ENCODE data around the gene GJA3. TPM values are rescaled to one million over a fixed set of nuclear protein-coding genes. Genes with fewer than 3 reads are reported as not detected.

Gene GJA3
- total RNA-seq, 4 donors from 2014 or later, result 0.11 to 0.54 (median 0.41) TPM

GRCh38 chr13:20131057-20131832, 29.6 kb downstream of the GJA3 start:
- no peak overlapping the region for H3K4me3 ChIP-seq (replicated peaks in 1 of 3)
- H3K9me3 ChIP-seq, result no peaks in the 10 kb centered on the region
- H3K27ac ChIP-seq, result peak overlapping the region in 2 of 3 donors; percentile 27 to 28
- intact Hi-C loops (cut with DNase I), result no loop called here
- no peaks in the 10 kb centered on the region for H3K27me3 ChIP-seq
- WGBS, 2 donors, result 37 to 38% methylated on average over 11 of the region's 11 CpGs
- DNase-seq, result peak; percentile 66 to 68
- H3K4me1 ChIP-seq, result peaks cover 3 to 16% of the 10 kb centered on the region in 2 donors
- TF ChIP-seq CTCF (IDR thresholded peaks at IDR 0.05) (no peak), POLR2A (IDR thresholded peaks at IDR 0.05) (no peak)
- no peaks in the 10 kb centered on the region for H3K36me3 ChIP-seq

GRCh38 chr13:20130652-20131051, 30.2 kb downstream of the GJA3 start:
- 95 to 98% methylated on average over 2 of the region's 2 CpGs for WGBS, 2 donors
- Histone ChIP-seq H3K36me3 (no peaks in the 10 kb centered on the region), H3K9me3 (no peaks in the 10 kb centered on the region), H3K4me3 (replicated peaks in 1 of 3) (no peak overlapping the region), H3K4me1 (peaks cover 3 to 16% of the 10 kb centered on the region in 2 donors), H3K27ac (peak overlapping the region in 1 of 3 donors; percentile 27), H3K27me3 (no peaks in the 10 kb centered on the region)
- DNase-seq, result no peak
- intact Hi-C loops (cut with DNase I), result no loop called here
- TF ChIP-seq CTCF (IDR thresholded peaks at IDR 0.05) (no peak), POLR2A (IDR thresholded peaks at IDR 0.05) (no peak)

GRCh38 chr13:20130012-20130411, 30.8 kb downstream of the GJA3 start:
- no peaks in the 10 kb centered on the region for H3K9me3 ChIP-seq
- H3K27me3 ChIP-seq, result no peaks in the 10 kb centered on the region
- intact Hi-C loops (cut with DNase I), result no loop called here
- TF ChIP-seq CTCF (IDR thresholded peaks at IDR 0.05) (no peak), POLR2A (IDR thresholded peaks at IDR 0.05) (no peak)
- H3K36me3 ChIP-seq, result no peaks in the 10 kb centered on the region
- peaks cover 3 to 16% of the 10 kb centered on the region in 2 donors for H3K4me1 ChIP-seq
- no peak for DNase-seq
- H3K4me3 ChIP-seq (replicated peaks in 1 of 3), result no peak overlapping the region
- H3K27ac ChIP-seq, result no peak overlapping the region
- 88 to 91% methylated on average over 2 of the region's 2 CpGs for WGBS, 2 donors

GRCh38 chr13:20129076-20129475, 31.8 kb downstream of the GJA3 start:
- DNase-seq, result no peak
- TF ChIP-seq POLR2A (IDR thresholded peaks at IDR 0.05), result no peak
- Histone ChIP-seq H3K27me3 (no peaks in the 10 kb centered on the region), H3K36me3 (no peaks in the 10 kb centered on the region), H3K27ac (no peak overlapping the region), H3K9me3 (no peaks in the 10 kb centered on the region), H3K4me3 (replicated peaks in 1 of 3) (peak overlapping the region in 1 of 3 donors; percentile 35), H3K4me1 (peaks cover 3 to 16% of the 10 kb centered on the region in 2 donors)
- intact Hi-C loops (cut with DNase I), result no loop called here
- 79 to 81% methylated on average over 18 of the region's 18 CpGs for WGBS, 2 donors

- intact Hi-C loops (cut with DNase I), result no loop called here
- Histone ChIP-seq H3K4me3 (replicated peaks in 1 of 3) (peak overlapping the region; percentile 35 to 48 (median 45)), H3K36me3 (no peaks in the 10 kb centered on the region), H3K27ac (peak overlapping the region; percentile 61 to 89 (median 75)), H3K4me1 (peaks cover 3 to 16% of the 10 kb centered on the region in 2 donors), H3K9me3 (no peaks in the 10 kb centered on the region), H3K27me3 (no peaks in the 10 kb centered on the region)
- peak; percentile 51 to 55 for DNase-seq
- 3 to 5% methylated on average over 3 to 12 of the region's 28 CpGs for WGBS, 2 donors
- TF ChIP-seq POLR2A (IDR thresholded peaks at IDR 0.05) (no peak), CTCF (IDR thresholded peaks at IDR 0.05) (peak in 4 of 6 experiments; percentile 38 to 49 (median 40))
These were observed 32.4 kb downstream of the GJA3 start for GRCh38 chr13:20128459-20128931.
